SK-N-SH (cell line): Measurements from ENCODE around the gene KRT14.
"Not testable (repeated sequence)": the region's sequence is repeated elsewhere in the genome, so short reads cannot be mapped to it uniquely, and the experiment has no call there.

Source experiments
- CHD2 ChIP-seq: fragments of 150-350 bp; IDR thresholded peaks from 2 replicates; pipeline ENCODE4 v1.6.1; 2018; ENCODE audit warnings: low read length; ENCODE audit not compliant: partially characterized antibody
- EP300 ChIP-seq, 2 experiments: IDR thresholded peaks; 2 replicates each; pipeline versions ENCODE4 v1.4.0 to v1.6.1; 2012; ENCODE audit warnings: borderline replicate concordance in 1 of 2, low read depth in 1 of 2, low read length in 1 of 2
- FOSL2 ChIP-seq: IDR thresholded peaks from 2 replicates; pipeline ENCODE4 v1.4.0; 2012; ENCODE audit warnings: low read depth, mild to moderate bottlenecking, moderate library complexity, borderline replicate concordance
- FOXJ3 ChIP-seq: sonication (generic); formaldehyde crosslinking; IDR thresholded peaks from 2 replicates; pipeline ENCODE4 v1.5.1; 2020; ENCODE audit warnings: mild to moderate bottlenecking, missing genetic modification reagents
- GABPA ChIP-seq: IDR thresholded peaks from 2 replicates; pipeline ENCODE4 v1.4.0; 2012; ENCODE audit warnings: low read depth, mild to moderate bottlenecking
- JUND ChIP-seq: IDR thresholded peaks from 2 replicates; pipeline ENCODE4 v1.4.0; 2012
- POLR2AphosphoS5 ChIP-seq: IDR thresholded peaks from 2 replicates; pipeline ENCODE4 v1.6.1; 2012; ENCODE audit warnings: low read depth, low read length
- RAD21 ChIP-seq: IDR thresholded peaks from 2 replicates; pipeline ENCODE4 v1.6.1; 2012; ENCODE audit warnings: mild to moderate bottlenecking, low read length
- RCOR1 ChIP-seq: fragments of 150-350 bp; IDR thresholded peaks from 2 replicates; pipeline ENCODE4 v1.6.1; 2017; ENCODE audit warnings: antibody characterized with exemption, low read length
- TAF1 ChIP-seq: IDR thresholded peaks from 2 replicates; pipeline ENCODE4 v1.6.1; 2012; ENCODE audit warnings: low read depth, mild to moderate bottlenecking, low read length, moderate library complexity, borderline replicate concordance
- TF ChIP-seq, protein P1 (sequence below): fragments of 200-600 bp; sonication (generic); IDR thresholded peaks from 2 replicates; pipeline ENCODE4 v1.6.1; 2017; ENCODE audit warnings: antibody characterized with exemption, mild to moderate bottlenecking, moderate library complexity
- TF ChIP-seq, protein P2 (sequence below): IDR thresholded peaks from 2 replicates; pipeline ENCODE4; 2012

DNA sequence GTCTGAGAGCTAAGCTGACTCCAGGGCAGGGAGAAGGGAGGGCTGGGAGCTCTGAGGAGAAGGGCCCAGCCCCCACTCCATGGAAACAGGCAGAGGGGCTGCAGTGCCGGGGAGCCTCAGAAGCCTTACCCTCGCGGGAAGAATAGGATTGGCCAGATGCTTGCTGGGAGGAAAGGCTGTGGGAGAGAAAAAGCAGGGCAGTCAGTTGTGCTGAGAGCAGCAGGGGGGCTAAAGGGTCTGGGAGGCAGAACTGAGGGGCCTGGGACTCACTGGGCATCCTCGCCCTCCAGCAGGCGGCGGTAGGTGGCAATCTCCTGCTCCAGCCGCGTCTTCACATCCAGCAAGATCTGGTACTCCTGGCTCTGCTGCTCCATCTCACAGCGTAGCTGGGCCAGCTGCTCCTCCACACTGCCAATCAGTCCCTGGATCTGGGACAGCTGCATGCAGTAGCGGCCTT lies 23.4 kb upstream of the KRT14 start:
- TF ChIP-seq, protein P1, sequence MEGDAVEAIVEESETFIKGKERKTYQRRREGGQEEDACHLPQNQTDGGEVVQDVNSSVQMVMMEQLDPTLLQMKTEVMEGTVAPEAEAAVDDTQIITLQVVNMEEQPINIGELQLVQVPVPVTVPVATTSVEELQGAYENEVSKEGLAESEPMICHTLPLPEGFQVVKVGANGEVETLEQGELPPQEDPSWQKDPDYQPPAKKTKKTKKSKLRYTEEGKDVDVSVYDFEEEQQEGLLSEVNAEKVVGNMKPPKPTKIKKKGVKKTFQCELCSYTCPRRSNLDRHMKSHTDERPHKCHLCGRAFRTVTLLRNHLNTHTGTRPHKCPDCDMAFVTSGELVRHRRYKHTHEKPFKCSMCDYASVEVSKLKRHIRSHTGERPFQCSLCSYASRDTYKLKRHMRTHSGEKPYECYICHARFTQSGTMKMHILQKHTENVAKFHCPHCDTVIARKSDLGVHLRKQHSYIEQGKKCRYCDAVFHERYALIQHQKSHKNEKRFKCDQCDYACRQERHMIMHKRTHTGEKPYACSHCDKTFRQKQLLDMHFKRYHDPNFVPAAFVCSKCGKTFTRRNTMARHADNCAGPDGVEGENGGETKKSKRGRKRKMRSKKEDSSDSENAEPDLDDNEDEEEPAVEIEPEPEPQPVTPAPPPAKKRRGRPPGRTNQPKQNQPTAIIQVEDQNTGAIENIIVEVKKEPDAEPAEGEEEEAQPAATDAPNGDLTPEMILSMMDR: peak; percentile 16; the same call in 1 of the 2 replicates
- TF ChIP-seq TAF1; FOXJ3 (CRISPR knock-in tag); FOSL2; JUND; EP300 (IDR thresholded peaks at IDR 0.05; ENCODE audit: borderline replicate concordance in 1 of 2, low read depth in 1 of 2, low read length in 1 of 2); CHD2; POLR2AphosphoS5; GABPA; RCOR1: not testable (repeated sequence)
- peak; percentile 37 for TF ChIP-seq RAD21
- TF ChIP-seq, protein P2, sequence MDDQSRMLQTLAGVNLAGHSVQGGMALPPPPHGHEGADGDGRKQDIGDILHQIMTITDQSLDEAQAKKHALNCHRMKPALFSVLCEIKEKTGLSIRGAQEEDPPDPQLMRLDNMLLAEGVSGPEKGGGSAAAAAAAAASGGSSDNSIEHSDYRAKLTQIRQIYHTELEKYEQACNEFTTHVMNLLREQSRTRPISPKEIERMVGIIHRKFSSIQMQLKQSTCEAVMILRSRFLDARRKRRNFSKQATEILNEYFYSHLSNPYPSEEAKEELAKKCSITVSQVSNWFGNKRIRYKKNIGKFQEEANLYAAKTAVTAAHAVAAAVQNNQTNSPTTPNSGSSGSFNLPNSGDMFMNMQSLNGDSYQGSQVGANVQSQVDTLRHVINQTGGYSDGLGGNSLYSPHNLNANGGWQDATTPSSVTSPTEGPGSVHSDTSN: not testable (repeated sequence)
